ENCODE measurements around the gene ONECUT3. TPM values are rescaled to one million over a fixed set of nuclear protein-coding genes. Genes with fewer than 3 reads are reported as not detected.

The ONECUT3 gene
- total RNA-seq, 1 experiment from 2014 or later: 0.02 TPM

GRCh38 chr19:1829958-1830357 lies 76.7 kb downstream of the ONECUT3 start:
- POLR2A ChIA-PET: no interaction called here
- peaks cover 32% of the 10 kb centered on the region for H3K36me3 Mint-ChIP-seq (ENCODE audit: insufficient read depth, unreplicated experiment)
- no TSS peak for BruUV-seq (replicated peaks)
- TF ChIP-seq, protein P1, sequence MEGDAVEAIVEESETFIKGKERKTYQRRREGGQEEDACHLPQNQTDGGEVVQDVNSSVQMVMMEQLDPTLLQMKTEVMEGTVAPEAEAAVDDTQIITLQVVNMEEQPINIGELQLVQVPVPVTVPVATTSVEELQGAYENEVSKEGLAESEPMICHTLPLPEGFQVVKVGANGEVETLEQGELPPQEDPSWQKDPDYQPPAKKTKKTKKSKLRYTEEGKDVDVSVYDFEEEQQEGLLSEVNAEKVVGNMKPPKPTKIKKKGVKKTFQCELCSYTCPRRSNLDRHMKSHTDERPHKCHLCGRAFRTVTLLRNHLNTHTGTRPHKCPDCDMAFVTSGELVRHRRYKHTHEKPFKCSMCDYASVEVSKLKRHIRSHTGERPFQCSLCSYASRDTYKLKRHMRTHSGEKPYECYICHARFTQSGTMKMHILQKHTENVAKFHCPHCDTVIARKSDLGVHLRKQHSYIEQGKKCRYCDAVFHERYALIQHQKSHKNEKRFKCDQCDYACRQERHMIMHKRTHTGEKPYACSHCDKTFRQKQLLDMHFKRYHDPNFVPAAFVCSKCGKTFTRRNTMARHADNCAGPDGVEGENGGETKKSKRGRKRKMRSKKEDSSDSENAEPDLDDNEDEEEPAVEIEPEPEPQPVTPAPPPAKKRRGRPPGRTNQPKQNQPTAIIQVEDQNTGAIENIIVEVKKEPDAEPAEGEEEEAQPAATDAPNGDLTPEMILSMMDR (IDR thresholded peaks at IDR 0.05; ENCODE audit: unreplicated experiment): no peak
- H3K4me1 Mint-ChIP-seq (ENCODE audit: insufficient read depth, unreplicated experiment): peaks cover 4% of the 10 kb centered on the region
- CTCF ChIA-PET: interaction anchor here (0.5 to 2.0 kb wide), 6 partner anchors 9 to 669 kb away, joined by 3 to 10 read pairs (median 4); no protein-coding TSS in a partner anchor
- H3K27me3 Mint-ChIP-seq (ENCODE audit: insufficient read depth, unreplicated experiment): no peaks in the 10 kb centered on the region
- no peak for DNase-seq (ENCODE audit: unreplicated experiment)
- H3K27ac Mint-ChIP-seq (ENCODE audit: low read depth, unreplicated experiment): no peak overlapping the region
- no peaks in the 10 kb centered on the region for H3K9me3 Mint-ChIP-seq (ENCODE audit: unreplicated experiment)
- no peak overlapping the region for H3K4me3 Mint-ChIP-seq (ENCODE audit: unreplicated experiment)
- intact Hi-C loops (cut with micrococcal nuclease): no loop called here

DNA sequence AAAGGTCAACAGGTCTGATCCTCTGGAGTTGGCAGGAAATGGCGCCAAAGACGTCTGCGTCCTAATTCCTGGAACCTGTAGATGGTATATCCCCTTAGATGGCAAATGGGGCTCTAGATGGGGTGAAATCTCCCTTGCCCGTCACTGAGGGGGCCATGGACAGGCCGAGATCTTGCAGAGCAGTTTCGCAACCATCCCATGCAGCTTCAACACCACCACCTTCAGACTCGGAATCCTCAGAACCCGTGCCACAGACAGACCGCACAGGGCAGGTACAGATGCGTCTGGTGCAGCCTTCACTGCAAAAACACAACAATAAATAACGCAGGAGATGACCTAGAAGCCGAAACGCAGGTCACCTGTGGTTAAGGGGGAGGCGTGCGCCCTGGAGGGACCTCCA lies 77.3 kb downstream of the ONECUT3 start:
- intact Hi-C loops (cut with micrococcal nuclease): no loop called here
- POLR2A ChIA-PET: no interaction called here

More for the DNA sequence above, 77.3 kb downstream of the ONECUT3 start:
- H3K4me3 Mint-ChIP-seq (ENCODE audit: unreplicated experiment): no peak overlapping the region
- CTCF ChIA-PET: interaction anchor here (0.8 to 2.0 kb wide), 5 partner anchors 8 to 668 kb away, joined by 3 to 10 read pairs (median 3); no protein-coding TSS in a partner anchor
- no peaks in the 10 kb centered on the region for H3K27me3 Mint-ChIP-seq (ENCODE audit: insufficient read depth, unreplicated experiment)
- peaks cover 30% of the 10 kb centered on the region for H3K36me3 Mint-ChIP-seq (ENCODE audit: insufficient read depth, unreplicated experiment)
- H3K27ac Mint-ChIP-seq (ENCODE audit: low read depth, unreplicated experiment): no peak overlapping the region
- TF ChIP-seq, protein P1 (IDR thresholded peaks at IDR 0.05; ENCODE audit: unreplicated experiment): no peak
- BruUV-seq (replicated peaks): no TSS peak
- no peaks in the 10 kb centered on the region for H3K9me3 Mint-ChIP-seq (ENCODE audit: unreplicated experiment)
- DNase-seq (ENCODE audit: unreplicated experiment): no peak
- peaks cover 4% of the 10 kb centered on the region for H3K4me1 Mint-ChIP-seq (ENCODE audit: insufficient read depth, unreplicated experiment)

Small RNA genes within 50 kb of the gene (microRNA-seq; reads per million reads assigned to microRNA genes)
- 6.2 reads per million, percentile 40 among the genes with 10 or more reads in this experiment for gene MIR1909

Other genes starting within 250 kb of the ONECUT3 start
- 11.1 and 13.7 TPM in 2 replicates for gene ADAMTSL5, start 240.5 kb upstream of the ONECUT3 start, total RNA-seq (2022)
- 0.21 and 0.22 TPM in 2 replicates for gene PLK5, start 229.4 kb upstream of the ONECUT3 start, total RNA-seq (2022)
- gene MEX3D, start 185.2 kb upstream of the ONECUT3 start, total RNA-seq (2022): 18.7 and 20.0 TPM in 2 replicates
- 103 and 114 TPM in 2 replicates for gene MBD3, start 160.6 kb upstream of the ONECUT3 start, total RNA-seq (2022)
- gene UQCR11, start 148.0 kb upstream of the ONECUT3 start, total RNA-seq (2022): 211 and 256 TPM in 2 replicates
- gene TCF3, start 100.9 kb upstream of the ONECUT3 start, total RNA-seq (2022): 79.7 and 100 TPM in 2 replicates
- 5.6 and 9.3 TPM in 2 replicates for gene ATP8B3, start 58.8 kb downstream of the ONECUT3 start, total RNA-seq (2022)
- gene REXO1, start 95.0 kb downstream of the ONECUT3 start, total RNA-seq (2022): 28.7 and 36.4 TPM in 2 replicates
- gene KLF16, start 110.1 kb downstream of the ONECUT3 start, total RNA-seq (2022): 27.0 and 45.5 TPM in 2 replicates
- 38.9 and 39.5 TPM in 2 replicates for gene ABHD17A, start 132.0 kb downstream of the ONECUT3 start, total RNA-seq (2022)
- gene ADAT3, start 151.9 kb downstream of the ONECUT3 start, total RNA-seq (2022): 6.8 and 6.9 TPM in 2 replicates
- gene SCAMP4, start 151.9 kb downstream of the ONECUT3 start, total RNA-seq (2022): 48.7 and 67.2 TPM in 2 replicates
- gene CSNK1G2, start 187.7 kb downstream of the ONECUT3 start, total RNA-seq (2022): 48.5 and 54.4 TPM in 2 replicates

Measured in MCF 10A (cell line).